ENCODE results near the gene ATP10A.

GRCh38 chr15:25711691-25712090, 151.4 kb downstream of the ATP10A start:
- TF ChIP-seq CTCF (optimal IDR thresholded peaks at IDR 0.05 in 1 of 3, IDR thresholded peaks at IDR 0.05 in 1 of 3, conservative IDR thresholded peaks at IDR 0.05 in 1 of 3; ENCODE audit: extremely low read depth in 1 of 3, insufficient read depth in 2 of 3, low read length in 3 of 3) (no peak), EZH2 (IDR thresholded peaks at IDR 0.05; ENCODE audit: low read length) (no peak)
